Keratinocyte (primary cell): Measurements from ENCODE around the gene ELOA2.

ENCODE experiments used
- EZH2 ChIP-seq: IDR thresholded peaks from one replicate; pipeline ENCODE4 v1.6.1; 2012; ENCODE audit warnings: inconsistent platforms, mild to moderate bottlenecking, low read length, moderate library complexity
- TF ChIP-seq, protein P1 (sequence below), 3 experiments: IDR thresholded peaks in 1 of 3; conservative IDR thresholded peaks in 1 of 3; optimal IDR thresholded peaks in 1 of 3; 2 replicates in 2 of 3; 3 replicates in 1 of 3; pipeline versions ENCODE3 to v1.5.1; 2011; ENCODE audit warnings: low read length in 3 of 3, mild to moderate bottlenecking in 3 of 3, moderate library complexity in 2 of 3, control low read depth in 1 of 3, inconsistent platforms in 1 of 3; ENCODE audit not compliant: insufficient read depth in 2 of 3; ENCODE audit errors: extremely low read depth in 1 of 3

DNA sequence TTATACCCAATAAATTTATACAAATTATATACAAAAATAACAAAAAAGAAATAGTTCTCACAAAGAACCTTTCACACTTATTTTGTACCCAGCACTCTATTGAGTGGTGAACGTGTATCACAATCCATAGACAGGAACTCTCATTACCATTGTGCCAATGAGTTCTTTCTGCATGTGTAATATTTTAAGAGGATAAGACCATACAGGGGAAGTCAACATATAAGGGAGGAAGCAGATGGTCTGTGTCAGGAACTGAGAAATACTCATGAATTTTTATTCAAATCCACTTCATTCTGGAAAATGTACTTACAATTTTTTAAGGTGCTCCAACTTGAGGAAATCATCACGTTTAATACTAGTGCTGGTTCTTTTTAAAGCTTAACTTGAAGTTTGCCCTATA lies 27.1 kb upstream of the ELOA2 start:
- TF ChIP-seq, protein P1, sequence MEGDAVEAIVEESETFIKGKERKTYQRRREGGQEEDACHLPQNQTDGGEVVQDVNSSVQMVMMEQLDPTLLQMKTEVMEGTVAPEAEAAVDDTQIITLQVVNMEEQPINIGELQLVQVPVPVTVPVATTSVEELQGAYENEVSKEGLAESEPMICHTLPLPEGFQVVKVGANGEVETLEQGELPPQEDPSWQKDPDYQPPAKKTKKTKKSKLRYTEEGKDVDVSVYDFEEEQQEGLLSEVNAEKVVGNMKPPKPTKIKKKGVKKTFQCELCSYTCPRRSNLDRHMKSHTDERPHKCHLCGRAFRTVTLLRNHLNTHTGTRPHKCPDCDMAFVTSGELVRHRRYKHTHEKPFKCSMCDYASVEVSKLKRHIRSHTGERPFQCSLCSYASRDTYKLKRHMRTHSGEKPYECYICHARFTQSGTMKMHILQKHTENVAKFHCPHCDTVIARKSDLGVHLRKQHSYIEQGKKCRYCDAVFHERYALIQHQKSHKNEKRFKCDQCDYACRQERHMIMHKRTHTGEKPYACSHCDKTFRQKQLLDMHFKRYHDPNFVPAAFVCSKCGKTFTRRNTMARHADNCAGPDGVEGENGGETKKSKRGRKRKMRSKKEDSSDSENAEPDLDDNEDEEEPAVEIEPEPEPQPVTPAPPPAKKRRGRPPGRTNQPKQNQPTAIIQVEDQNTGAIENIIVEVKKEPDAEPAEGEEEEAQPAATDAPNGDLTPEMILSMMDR (optimal IDR thresholded peaks at IDR 0.05 in 1 of 3, IDR thresholded peaks at IDR 0.05 in 1 of 3, conservative IDR thresholded peaks at IDR 0.05 in 1 of 3; ENCODE audit: extremely low read depth in 1 of 3, insufficient read depth in 2 of 3, low read length in 3 of 3): no peak
- no peak for TF ChIP-seq EZH2
